OCI-LY1 (cell line): ENCODE measurements around the gene ARGLU1.
A peak's percentile ranks its signal among the peaks of the same experiment; 100 is the strongest.

Source experiments
- H2AFZ ChIP-seq: fragments of 200-600 bp; sonication (generic), shearing (Covaris generic); 2 replicates; pipeline ENCODE4 v1.6.0; 2014; ENCODE audit warnings: antibody characterized with exemption, mild to moderate bottlenecking, low read length
- H3F3A ChIP-seq: fragments of 200-600 bp; sonication (generic), shearing (Covaris generic); 2 replicates; pipeline ENCODE4 v1.6.0; 2014; ENCODE audit warnings: mild to moderate bottlenecking, antibody characterized with exemption, low read length, moderate library complexity; ENCODE audit not compliant: insufficient read depth
- H3K27ac ChIP-seq: fragments of 200-600 bp; sonication (generic); 2 replicates; pipeline ENCODE4 v1.5.1; 2014; ENCODE audit warnings: low read length, mixed run types, mild to moderate bottlenecking, low read depth; ENCODE audit not compliant: poor library complexity, severe bottlenecking
- H3K27me3 ChIP-seq: fragments of 200-600 bp; sonication (generic); 2 replicates; pipeline ENCODE4 v1.6.0; 2014; ENCODE audit warnings: antibody characterized with exemption, mild to moderate bottlenecking, low read length, moderate library complexity; ENCODE audit not compliant: insufficient read depth
- H3K36me3 ChIP-seq: fragments of 200-600 bp; sonication (generic); 2 replicates; pipeline ENCODE4 v1.6.1; 2014; ENCODE audit warnings: mild to moderate bottlenecking, antibody characterized with exemption, low read length, moderate library complexity, mixed read lengths; ENCODE audit not compliant: insufficient read depth
- H3K4me1 ChIP-seq: fragments of 200-600 bp; sonication (generic); 2 replicates; pipeline ENCODE4 v1.5.1; 2014; ENCODE audit warnings: mild to moderate bottlenecking, low read length, moderate library complexity; ENCODE audit not compliant: insufficient read depth, severe bottlenecking
- H3K4me2 ChIP-seq: fragments of 200-600 bp; sonication (generic), shearing (Covaris generic); 2 replicates; pipeline ENCODE4 v1.6.1; 2014; ENCODE audit warnings: low read length
- H3K4me3 ChIP-seq: fragments of 200-600 bp; sonication (generic); 2 replicates; pipeline ENCODE4 v1.5.1; 2014; ENCODE audit warnings: low read length, low read depth, mild to moderate bottlenecking, mixed read lengths; ENCODE audit not compliant: poor library complexity, severe bottlenecking
- H3K79me2 ChIP-seq: fragments of 200-600 bp; shearing (Covaris generic); 2 replicates; pipeline ENCODE4 v1.6.1; 2016; ENCODE audit warnings: mixed run types, low read length, mixed read lengths; ENCODE audit not compliant: insufficient read depth
- H3K9ac ChIP-seq: fragments of 200-600 bp; sonication (generic), shearing (Covaris generic); 2 replicates; pipeline ENCODE4 v1.6.1; 2014; ENCODE audit warnings: mild to moderate bottlenecking, low read length, mixed read lengths
- H3K9me2 ChIP-seq: fragments of 200-600 bp; sonication (generic), shearing (Covaris generic); 2 replicates; pipeline ENCODE4 v1.6.1; 2014; ENCODE audit warnings: low read depth, mild to moderate bottlenecking, low read length, mixed read lengths
- H3K9me3 ChIP-seq: fragments of 200-600 bp; shearing (Covaris generic); 2 replicates; pipeline ENCODE4 v1.6.1; 2014; ENCODE audit warnings: low read length, mixed read lengths
- H4K20me1 ChIP-seq: fragments of 200-600 bp; sonication (generic), shearing (Covaris generic); 2 replicates; pipeline ENCODE4 v1.6.0; 2016; ENCODE audit warnings: mild to moderate bottlenecking, low read length; ENCODE audit not compliant: insufficient read depth
- EZH2 ChIP-seq: fragments of 200-600 bp; sonication (generic), shearing (Covaris generic); IDR thresholded peaks from 2 replicates; pipeline ENCODE4 v1.8.0; 2017; ENCODE audit warnings: borderline replicate concordance, mixed run types, mild to moderate bottlenecking, antibody characterized with exemption, low read length, moderate library complexity, mixed read lengths
- TF ChIP-seq, protein P1 (sequence below): fragments of 200-600 bp; sonication (generic), shearing (Covaris generic); IDR thresholded peaks from 2 replicates; pipeline ENCODE4 v1.5.1; 2017; ENCODE audit warnings: mild to moderate bottlenecking, antibody characterized with exemption, low read length, moderate library complexity, mixed read lengths

ARGLU1 gene

DNA sequence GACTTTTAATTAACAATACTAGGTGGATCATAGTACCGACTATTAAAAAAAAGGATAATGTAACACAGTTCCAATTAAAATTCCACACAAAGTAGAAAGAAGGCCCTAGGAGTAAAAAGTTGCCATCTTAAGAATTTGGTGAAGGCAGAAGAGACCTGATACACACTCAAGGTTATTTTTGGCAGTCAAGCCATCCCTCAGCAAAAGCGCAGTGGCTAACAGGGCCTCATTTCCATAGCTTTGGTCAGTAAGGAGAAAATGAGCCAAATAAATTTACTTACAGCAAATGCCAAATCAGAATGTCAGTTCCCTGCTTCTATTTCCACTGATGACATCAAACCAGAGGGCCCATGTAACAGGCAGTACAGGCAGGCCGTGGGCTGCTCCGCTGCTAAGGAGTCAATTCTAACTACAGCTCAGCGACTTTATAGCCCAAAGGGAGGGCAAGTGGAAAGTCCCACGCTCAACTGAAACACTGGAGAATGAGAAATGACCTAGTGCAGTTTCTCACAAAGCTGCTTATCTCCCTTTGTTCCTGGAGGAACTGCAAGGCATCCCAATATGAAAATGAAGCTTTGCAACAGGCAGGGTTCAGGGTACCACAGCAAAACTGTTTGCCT, 6.3 kb downstream of the ARGLU1 start:
- peaks cover 58% of the 10 kb centered on the region for H4K20me1 ChIP-seq
- no peak overlapping the region; the same call in 1 of the 2 replicates for H3K9ac ChIP-seq
- no peaks in the 10 kb centered on the region for H3K27me3 ChIP-seq
- peaks cover 48% of the 10 kb centered on the region for H3K36me3 ChIP-seq
- H3K4me2 ChIP-seq = peak overlapping the region; percentile 27
- H3K4me3 ChIP-seq = peak overlapping the region; percentile 7
- no peaks in the 10 kb centered on the region for H3K9me3 ChIP-seq
- H2AFZ ChIP-seq = no peak overlapping the region
- no peaks in the 10 kb centered on the region for H3K9me2 ChIP-seq
- H3K27ac ChIP-seq = peak overlapping the region; percentile 15
- TF ChIP-seq, protein P1, sequence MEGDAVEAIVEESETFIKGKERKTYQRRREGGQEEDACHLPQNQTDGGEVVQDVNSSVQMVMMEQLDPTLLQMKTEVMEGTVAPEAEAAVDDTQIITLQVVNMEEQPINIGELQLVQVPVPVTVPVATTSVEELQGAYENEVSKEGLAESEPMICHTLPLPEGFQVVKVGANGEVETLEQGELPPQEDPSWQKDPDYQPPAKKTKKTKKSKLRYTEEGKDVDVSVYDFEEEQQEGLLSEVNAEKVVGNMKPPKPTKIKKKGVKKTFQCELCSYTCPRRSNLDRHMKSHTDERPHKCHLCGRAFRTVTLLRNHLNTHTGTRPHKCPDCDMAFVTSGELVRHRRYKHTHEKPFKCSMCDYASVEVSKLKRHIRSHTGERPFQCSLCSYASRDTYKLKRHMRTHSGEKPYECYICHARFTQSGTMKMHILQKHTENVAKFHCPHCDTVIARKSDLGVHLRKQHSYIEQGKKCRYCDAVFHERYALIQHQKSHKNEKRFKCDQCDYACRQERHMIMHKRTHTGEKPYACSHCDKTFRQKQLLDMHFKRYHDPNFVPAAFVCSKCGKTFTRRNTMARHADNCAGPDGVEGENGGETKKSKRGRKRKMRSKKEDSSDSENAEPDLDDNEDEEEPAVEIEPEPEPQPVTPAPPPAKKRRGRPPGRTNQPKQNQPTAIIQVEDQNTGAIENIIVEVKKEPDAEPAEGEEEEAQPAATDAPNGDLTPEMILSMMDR = no peak
- no peak for TF ChIP-seq EZH2
- H3K79me2 ChIP-seq = peaks cover 100% of the 10 kb centered on the region
- H3K4me1 ChIP-seq = peaks cover 57% of the 10 kb centered on the region
- no peaks in the 10 kb centered on the region for H3F3A ChIP-seq

DNA sequence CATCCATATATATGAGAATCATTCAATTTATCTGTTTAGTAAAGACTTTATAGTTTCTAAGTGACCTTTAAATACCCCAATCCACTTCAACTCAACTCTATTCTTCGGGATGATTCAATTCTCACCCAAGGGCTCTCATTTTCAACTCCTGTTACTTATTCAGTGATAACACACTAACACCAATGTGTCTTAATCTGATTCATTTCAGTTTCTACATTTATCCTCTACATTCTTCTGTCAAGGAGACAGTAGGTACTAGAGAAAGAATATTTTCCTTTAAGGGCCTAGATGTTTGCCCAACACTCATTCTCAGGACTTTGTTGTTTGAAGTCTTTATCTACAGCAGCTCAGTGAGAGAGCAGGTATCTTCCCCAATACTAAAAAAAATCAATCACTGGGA, 7.1 kb downstream of the ARGLU1 start:
- H3K9me3 ChIP-seq = no peaks in the 10 kb centered on the region
- peaks cover 53% of the 10 kb centered on the region for H4K20me1 ChIP-seq
- TF ChIP-seq, protein P1 = no peak
- TF ChIP-seq EZH2 = no peak
- H3K4me3 ChIP-seq = no peak overlapping the region
- no peaks in the 10 kb centered on the region for H3K9me2 ChIP-seq
- no peak overlapping the region for H3K9ac ChIP-seq
- H3K4me1 ChIP-seq = peaks cover 50% of the 10 kb centered on the region
- no peak overlapping the region for H3K4me2 ChIP-seq
- peaks cover 51% of the 10 kb centered on the region for H3K36me3 ChIP-seq
- H3K27ac ChIP-seq = no peak overlapping the region
- H3F3A ChIP-seq = no peaks in the 10 kb centered on the region
- H2AFZ ChIP-seq = no peak overlapping the region
- H3K79me2 ChIP-seq = peaks cover 100% of the 10 kb centered on the region
- no peaks in the 10 kb centered on the region for H3K27me3 ChIP-seq

DNA sequence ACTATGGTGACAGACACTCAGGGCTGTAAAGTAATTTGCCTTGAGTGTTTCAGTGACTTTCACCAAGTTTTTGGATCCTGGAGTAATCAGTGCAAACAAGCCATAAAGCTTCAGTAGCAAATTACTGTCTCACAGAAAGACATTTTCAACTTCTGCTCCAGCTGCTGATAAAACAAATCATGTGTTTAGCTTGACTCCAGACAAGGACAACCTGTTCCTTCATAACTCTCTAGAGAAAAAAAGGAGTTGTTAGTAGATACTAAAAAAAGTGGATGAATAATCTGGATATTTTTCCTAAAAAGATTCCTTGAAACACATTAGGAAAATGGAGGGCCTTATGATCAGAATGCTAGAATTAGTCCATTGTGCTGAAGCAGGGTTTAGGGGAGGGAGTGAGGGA, 9.4 kb downstream of the ARGLU1 start:
- Histone ChIP-seq H2AFZ (no peak overlapping the region), H3K9me2 (no peaks in the 10 kb centered on the region), H3K36me3 (peaks cover 67% of the 10 kb centered on the region), H3K79me2 (peaks cover 85% of the 10 kb centered on the region), H3K9ac (no peak overlapping the region), H3K4me3 (no peak overlapping the region), H3K27me3 (no peaks in the 10 kb centered on the region), H3F3A (no peaks in the 10 kb centered on the region), H4K20me1 (peaks cover 34% of the 10 kb centered on the region), H3K27ac (no peak overlapping the region), H3K9me3 (no peaks in the 10 kb centered on the region), H3K4me1 (peaks cover 27% of the 10 kb centered on the region), H3K4me2 (no peak overlapping the region)
- TF ChIP-seq EZH2 = no peak
- TF ChIP-seq, protein P1 = no peak
